Body of pancreas (tissue), 4 donors: ENCODE results near the gene ADAMTS2. TPM values are rescaled to one million over a fixed set of nuclear protein-coding genes. Genes with fewer than 3 reads are reported as not detected.

Experiments
- ATAC-seq: fragments of 150-250 bp; one replicate; pipeline ENCODE4 v1.9.1; 2016
- DNase-seq, 4 donors: peaks; one replicate each; pipeline ENCODE4 v3.0.0-alpha.2; 2019
- H3K27ac ChIP-seq, 4 donors: fragments of 200-600 bp; sonication (generic); 1 replicate in 3 of 4; 2 replicates in 1 of 4; pipeline versions ENCODE4 v1.5.1 to v1.6.1; 2016 to 2019; ENCODE audit warnings: mild to moderate bottlenecking in 1 of 4, mixed read lengths in 1 of 4, moderate library complexity in 1 of 4
- H3K27me3 ChIP-seq, 2 donors: fragments of 200-600 bp; sonication (generic); one replicate each; pipeline ENCODE4 v1.6.0; 2016; ENCODE audit warnings: mild to moderate bottlenecking in 1 of 2
- H3K36me3 ChIP-seq, 2 donors: fragments of 200-600 bp; sonication (generic); replicated peaks in 1 of 2; 2 replicates each; pipeline ENCODE4 v1.5.1; 2016; ENCODE audit warnings: low read depth in 2 of 2; ENCODE audit not compliant: insufficient read depth in 1 of 2
- H3K4me1 ChIP-seq: fragments of 200-600 bp; sonication (generic); one replicate; pipeline ENCODE4 v1.6.0; 2016
- H3K4me3 ChIP-seq, 2 donors: fragments of 200-600 bp; sonication (generic); 1 replicate in 1 of 2; 2 replicates in 1 of 2; pipeline ENCODE4 v1.5.1; 2016 to 2019
- H3K9me3 ChIP-seq, 3 donors: fragments of 200-600 bp; sonication (generic); 1 replicate in 2 of 3; 2 replicates in 1 of 3; pipeline ENCODE4 v1.5.1; 2016
- CTCF ChIP-seq, 7 experiments: fragments of 450-650 bp in 4 of 7; fragments of 200-600 bp in 3 of 7; sonication (generic) in 3 of 7; IDR thresholded peaks; one replicate each; pipeline ENCODE4 v1.5.1; 2016 to 2019; ENCODE audit warnings: antibody characterized with exemption in 7 of 7
- POLR2A ChIP-seq, 3 donors: fragments of 450-650 bp; IDR thresholded peaks; one replicate each; pipeline ENCODE4 v1.6.1; 2016; ENCODE audit warnings: antibody characterized with exemption in 3 of 3, mild to moderate bottlenecking in 2 of 3
- WGBS, 2 donors: methylation state at CpG; one replicate each; pipeline ENCODE4 v1.1.5; 2017; 5-methylcytosine and 5-hydroxymethylcytosine counted together
- intact Hi-C: fragments of 100-400 bp; cut with DNase I; formaldehyde crosslinking; loops from one replicate; pipeline ENCODE4 v1.15.1; 2023
- total RNA-seq, 2 donors: library from RNA; depleted of rRNA; stranded (reverse); fragments of >200 nt; gene quantifications; one replicate each; pipeline ENCODE4 v1.1.0, GENCODE V29; 2016

Gene ADAMTS2
- total RNA-seq, 2 donors from 2014 or later = 9.1 to 19.1 TPM

- no peaks in the 10 kb centered on the region for H3K36me3 ChIP-seq
- H3K9me3 ChIP-seq = no peaks in the 10 kb centered on the region
- peaks cover 10% of the 10 kb centered on the region for H3K4me1 ChIP-seq
- H3K27me3 ChIP-seq = no peaks in the 10 kb centered on the region
- intact Hi-C loops = loop anchor here (10.0 kb wide), 1 partner anchor 332 kb away; no protein-coding TSS in a partner anchor
- TF ChIP-seq POLR2A (IDR thresholded peaks at IDR 0.05) = no peak
- TF ChIP-seq CTCF (IDR thresholded peaks at IDR 0.05) = no peak
- ATAC-seq = no peak
- DNase-seq = peak in 1 of 4 donors; percentile 9
- no peak overlapping the region for H3K4me3 ChIP-seq
- 68 to 72% methylated on average over 12 to 24 of the region's 24 CpGs for WGBS, 2 donors
- H3K27ac ChIP-seq = no peak overlapping the region
These were observed 182.7 kb downstream of the ADAMTS2 start for GRCh38 chr5:179162351-179163235.

GRCh38 chr5:179161901-179162300 is 183.4 kb downstream of the ADAMTS2 start:
- H3K36me3 ChIP-seq = no peaks in the 10 kb centered on the region
- H3K4me3 ChIP-seq = no peak overlapping the region
- H3K4me1 ChIP-seq = peaks cover 3% of the 10 kb centered on the region
- ATAC-seq (no peak), DNase-seq (peak in 1 of 4 donors; percentile 1)
- intact Hi-C loops = loop anchor here (10.0 kb wide), 1 partner anchor 333 kb away; no protein-coding TSS in a partner anchor
- H3K27me3 ChIP-seq = no peaks in the 10 kb centered on the region
- TF ChIP-seq POLR2A (IDR thresholded peaks at IDR 0.05) (no peak), CTCF (IDR thresholded peaks at IDR 0.05) (no peak)
- H3K27ac ChIP-seq = no peak overlapping the region
- whole genome bisulfite sequencing, 2 donors = 79 to 80% methylated on average over 8 of the region's 8 CpGs
- no peaks in the 10 kb centered on the region for H3K9me3 ChIP-seq

- no peak for DNase-seq
- H3K4me1 ChIP-seq = no peaks in the 10 kb centered on the region
- WGBS, 2 donors = 57 to 63% methylated on average over 3 of the region's 3 CpGs
- no peak overlapping the region for H3K4me3 ChIP-seq
- no peak overlapping the region for H3K27ac ChIP-seq
- H3K36me3 ChIP-seq = no peaks in the 10 kb centered on the region
- H3K9me3 ChIP-seq = no peaks in the 10 kb centered on the region
- H3K27me3 ChIP-seq = no peaks in the 10 kb centered on the region
- ATAC-seq = no peak
- TF ChIP-seq POLR2A (IDR thresholded peaks at IDR 0.05) (no peak), CTCF (IDR thresholded peaks at IDR 0.05) (no peak)
- intact Hi-C loops = loop anchor here (10.0 kb wide), 1 partner anchor 334 kb away; no protein-coding TSS in a partner anchor
These were observed 184.7 kb downstream of the ADAMTS2 start for GRCh38 chr5:179160584-179160983.

- no peaks in the 10 kb centered on the region for H3K36me3 ChIP-seq
- H3K4me3 ChIP-seq = no peak overlapping the region
- peak in 1 of 4 donors; percentile 6 for DNase-seq
- H3K9me3 ChIP-seq = no peaks in the 10 kb centered on the region
- no peaks in the 10 kb centered on the region for H3K27me3 ChIP-seq
- H3K4me1 ChIP-seq = no peaks in the 10 kb centered on the region
- WGBS, 2 donors = 81 to 90% methylated on average over 10 to 14 of the region's 14 CpGs
- ATAC-seq = no peak
- TF ChIP-seq POLR2A (IDR thresholded peaks at IDR 0.05) (no peak), CTCF (IDR thresholded peaks at IDR 0.05) (no peak)
- intact Hi-C loops = no loop called here
- H3K27ac ChIP-seq = no peak overlapping the region
These were observed 186.7 kb downstream of the ADAMTS2 start for GRCh38 chr5:179158556-179158955.
